ENCODE measurements around the gene RPTOR. TPM values are rescaled to one million over a fixed set of nuclear protein-coding genes. Genes with fewer than 3 reads are reported as not detected.
"Not testable (repeated sequence)": the region's sequence is repeated elsewhere in the genome, so short reads cannot be mapped to it uniquely, and the experiment has no call there.

Gene RPTOR
- total RNA-seq, 1 donor from 2014 or later, result 62.4 TPM

DNA sequence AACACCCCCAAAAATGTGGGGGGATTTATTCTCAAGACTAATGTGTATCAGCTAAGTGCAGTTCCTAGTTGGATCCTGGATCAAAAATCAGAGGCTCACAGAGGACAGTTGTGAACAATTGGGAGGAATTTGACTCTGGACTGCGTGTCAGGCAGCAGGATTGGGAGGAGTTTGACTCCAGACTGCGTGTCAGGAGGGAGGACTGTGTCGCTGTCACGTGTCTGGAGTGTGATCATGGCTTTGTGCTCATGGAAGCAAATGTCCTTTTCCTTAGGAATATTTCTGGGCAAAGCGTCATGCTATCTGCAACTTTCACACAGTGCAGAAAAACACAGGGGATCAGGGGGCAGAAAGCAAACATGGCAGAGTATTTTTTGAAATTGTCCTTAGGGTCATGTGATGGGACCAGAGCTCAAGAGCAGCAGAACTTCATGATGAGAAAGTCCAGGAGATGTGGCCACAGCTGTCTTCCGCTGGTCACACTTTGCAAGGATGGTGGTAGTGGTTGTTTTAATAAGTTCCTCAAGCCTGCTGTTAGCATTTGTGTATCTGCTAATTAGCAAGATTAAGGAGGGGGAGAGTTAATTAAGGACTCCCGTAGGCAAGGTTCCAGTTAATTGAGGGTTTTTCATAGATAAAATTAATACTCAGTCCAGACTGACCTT lies 325.0 kb downstream of the RPTOR start:
- no peak for DNase-seq (ENCODE audit: low spot score)
- peaks cover 78% of the 10 kb centered on the region for H3K4me1 Mint-ChIP-seq (ENCODE audit: low read depth)
- peaks cover 49% of the 10 kb centered on the region for H3K36me3 Mint-ChIP-seq (ENCODE audit: low read depth)

DNA sequence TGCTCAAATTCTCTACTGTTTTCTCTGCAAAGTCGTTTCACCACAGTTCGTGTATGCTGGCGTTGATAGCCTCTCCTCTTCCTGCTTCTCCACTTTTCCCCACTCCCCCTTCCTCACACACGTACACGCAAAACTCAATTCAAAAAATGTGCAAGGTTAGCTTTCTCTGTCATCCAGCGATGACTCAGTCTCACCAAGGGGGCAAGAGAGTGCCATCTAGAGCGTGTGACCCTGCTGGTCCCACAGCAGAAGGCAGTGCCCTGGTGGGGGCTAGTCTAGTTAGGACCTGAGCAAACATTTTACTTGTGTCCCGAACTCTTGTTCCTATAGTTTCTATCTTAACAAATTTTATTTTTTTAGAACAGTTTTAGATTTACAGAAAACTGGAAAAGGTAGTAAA lies 325.8 kb downstream of the RPTOR start:
- peaks cover 78% of the 10 kb centered on the region for H3K4me1 Mint-ChIP-seq (ENCODE audit: low read depth)
- H3K9me3 Mint-ChIP-seq, result no peaks in the 10 kb centered on the region
- peaks cover 49% of the 10 kb centered on the region for H3K36me3 Mint-ChIP-seq (ENCODE audit: low read depth)
- H3K27ac Mint-ChIP-seq, result peak overlapping the region; percentile 69
- H3K4me3 Mint-ChIP-seq (ENCODE audit: low read depth), result peak overlapping the region; percentile 22
- no peak for DNase-seq (ENCODE audit: low spot score)
- no peaks in the 10 kb centered on the region for H3K27me3 Mint-ChIP-seq (ENCODE audit: low read depth)
- intact Hi-C loops (cut with micrococcal nuclease), result no loop called here

More for the DNA sequence above, 325.0 kb downstream of the RPTOR start:
- Mint-ChIP-seq H3K9me3 (peaks cover 4% of the 10 kb centered on the region), H3K4me3 (ENCODE audit: low read depth) (no peak overlapping the region), H3K27me3 (ENCODE audit: low read depth) (no peaks in the 10 kb centered on the region), H3K27ac (peak overlapping the region; percentile 69)
- intact Hi-C loops (cut with micrococcal nuclease), result no loop called here

DNA sequence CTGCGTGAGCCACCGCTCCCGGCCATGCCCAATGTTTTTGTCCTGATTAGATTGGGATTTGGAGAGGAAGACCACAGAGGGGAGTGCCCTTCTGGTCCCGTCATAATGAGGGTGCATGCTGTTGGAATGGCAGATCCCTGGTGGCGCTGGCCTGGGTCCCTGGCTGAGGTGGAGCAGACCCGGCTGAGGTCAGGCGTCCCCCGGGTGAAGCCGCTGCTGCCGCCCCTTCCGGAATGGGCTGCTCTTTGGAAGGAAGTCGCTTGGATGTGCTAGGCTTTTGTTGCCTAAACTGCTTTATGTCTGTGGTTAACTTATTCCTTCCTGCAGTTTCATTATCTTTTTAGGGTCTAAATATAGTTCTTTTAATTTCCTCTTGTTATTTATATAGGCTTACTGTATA lies 326.7 kb downstream of the RPTOR start:
- Mint-ChIP-seq H3K27me3 (ENCODE audit: low read depth) (no peaks in the 10 kb centered on the region), H3K4me1 (ENCODE audit: low read depth) (peaks cover 74% of the 10 kb centered on the region), H3K4me3 (ENCODE audit: low read depth) (peak overlapping the region; percentile 26), H3K36me3 (ENCODE audit: low read depth) (peaks cover 46% of the 10 kb centered on the region), H3K27ac (peak overlapping the region; percentile 69), H3K9me3 (no peaks in the 10 kb centered on the region)
- intact Hi-C loops (cut with micrococcal nuclease), result no loop called here
- DNase-seq (ENCODE audit: low spot score), result no peak

DNA sequence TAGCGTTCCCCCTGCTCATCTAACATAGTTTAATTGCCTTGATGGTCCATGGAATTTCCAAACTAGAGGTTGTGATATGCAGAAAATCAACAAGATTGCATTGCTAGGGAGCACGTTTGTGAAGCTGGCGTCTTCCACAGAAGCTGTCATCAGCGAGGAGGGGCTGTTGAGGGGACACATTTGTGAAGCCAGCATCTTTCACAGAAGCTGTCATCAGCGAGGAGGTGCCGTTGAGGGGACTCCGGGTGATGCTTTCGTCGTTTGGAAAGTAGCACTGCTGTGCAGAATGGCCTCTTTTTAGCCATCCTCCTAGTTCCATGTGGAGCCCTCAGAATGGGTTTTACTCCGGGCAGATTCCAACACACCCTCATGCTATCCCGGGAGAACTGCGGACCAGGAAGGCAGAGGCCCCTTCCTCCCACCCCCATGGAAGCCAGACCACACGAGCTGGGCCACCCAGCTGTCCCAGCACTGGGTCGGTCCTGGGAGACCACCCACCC lies 327.4 kb downstream of the RPTOR start:
- Mint-ChIP-seq H3K36me3 (ENCODE audit: low read depth) (peaks cover 51% of the 10 kb centered on the region), H3K4me1 (ENCODE audit: low read depth) (peaks cover 75% of the 10 kb centered on the region), H3K27ac (peak overlapping the region; percentile 69), H3K27me3 (ENCODE audit: low read depth) (no peaks in the 10 kb centered on the region), H3K9me3 (no peaks in the 10 kb centered on the region), H3K4me3 (ENCODE audit: low read depth) (no peak overlapping the region)
- intact Hi-C loops (cut with micrococcal nuclease), result no loop called here
- no peak for DNase-seq (ENCODE audit: low spot score)

DNA sequence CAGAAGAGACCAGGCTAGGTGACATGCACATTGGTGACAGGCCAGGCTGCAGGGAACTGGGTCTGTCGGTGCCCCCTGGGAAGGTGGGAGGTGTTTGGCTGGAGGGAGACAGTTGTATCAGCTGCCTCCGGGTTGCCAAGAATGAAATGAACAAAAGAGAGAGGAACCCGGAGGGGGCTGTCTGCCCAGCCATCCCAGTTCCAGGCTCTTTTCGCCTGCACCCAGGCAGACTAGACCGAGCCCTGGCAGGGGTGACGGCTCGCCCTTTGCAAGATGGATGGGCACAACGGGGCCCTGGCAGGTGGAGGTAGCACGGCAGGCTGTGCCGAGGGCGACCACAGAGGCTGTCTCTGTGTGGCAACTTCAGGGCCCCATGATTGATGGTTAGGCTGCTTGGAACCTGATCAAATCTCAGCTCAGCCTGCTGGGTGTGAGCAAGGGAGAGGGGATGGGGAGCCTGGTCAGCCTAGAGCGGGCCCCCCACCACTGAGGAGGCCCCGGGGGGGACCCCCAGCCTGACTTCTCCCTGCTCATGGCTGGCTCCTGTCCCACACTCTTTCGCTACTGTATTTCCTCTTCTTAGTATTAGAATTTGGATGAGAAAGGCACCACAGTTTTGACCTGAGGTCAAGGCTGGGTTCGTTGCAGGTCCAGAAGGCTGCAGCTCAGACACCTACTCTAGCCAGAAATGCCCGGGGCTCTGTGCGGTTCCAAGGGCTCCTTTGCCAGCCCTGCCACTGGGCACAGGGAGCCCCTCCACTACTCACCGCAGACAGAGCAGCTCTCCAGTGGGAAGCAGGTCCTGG lies 328.1 kb downstream of the RPTOR start:
- intact Hi-C loops (cut with micrococcal nuclease), result no loop called here
- Mint-ChIP-seq H3K27me3 (ENCODE audit: low read depth) (no peaks in the 10 kb centered on the region), H3K27ac (peak overlapping the region; percentile 12), H3K4me3 (ENCODE audit: low read depth) (no peak overlapping the region), H3K9me3 (no peaks in the 10 kb centered on the region), H3K4me1 (ENCODE audit: low read depth) (peaks cover 75% of the 10 kb centered on the region), H3K36me3 (ENCODE audit: low read depth) (peaks cover 50% of the 10 kb centered on the region)
- DNase-seq (ENCODE audit: low spot score), result no peak

DNA sequence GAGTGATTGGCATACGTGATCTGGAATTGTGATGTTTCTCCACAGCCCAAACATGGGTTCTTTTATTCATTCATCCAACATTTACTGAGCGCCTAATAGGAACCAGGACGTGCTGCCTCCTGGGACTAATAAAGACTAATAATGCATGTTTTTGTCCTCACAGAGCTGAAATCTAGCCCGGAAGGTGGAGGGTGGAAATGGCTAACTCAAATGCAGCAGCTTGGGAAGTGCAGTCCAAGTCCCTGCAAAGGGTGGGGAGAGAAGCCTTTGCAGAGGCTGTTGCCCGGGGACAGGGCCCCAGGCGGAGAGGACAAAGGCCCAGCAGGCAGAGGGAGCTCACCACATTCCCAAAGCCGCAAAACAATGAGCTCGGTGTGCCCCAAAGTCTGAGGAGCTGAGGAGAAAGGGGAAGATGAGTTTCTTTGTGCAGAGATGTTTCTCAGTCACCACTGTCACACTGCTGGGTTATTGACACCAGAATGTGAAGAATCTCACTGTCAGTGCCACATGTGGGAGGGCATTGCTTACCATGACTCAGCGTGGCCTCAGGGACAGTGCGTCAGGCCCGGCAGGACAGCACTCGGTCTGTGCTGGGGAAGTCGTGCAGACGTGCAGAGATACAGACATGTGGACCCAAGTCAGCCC lies 328.8 kb downstream of the RPTOR start:
- Mint-ChIP-seq H3K4me1 (ENCODE audit: low read depth) (peaks cover 73% of the 10 kb centered on the region), H3K9me3 (no peaks in the 10 kb centered on the region), H3K4me3 (ENCODE audit: low read depth) (no peak overlapping the region), H3K27me3 (ENCODE audit: low read depth) (no peaks in the 10 kb centered on the region), H3K36me3 (ENCODE audit: low read depth) (peaks cover 43% of the 10 kb centered on the region), H3K27ac (peak overlapping the region; percentile 36)
- no peak for DNase-seq (ENCODE audit: low spot score)
- intact Hi-C loops (cut with micrococcal nuclease), result no loop called here

DNA sequence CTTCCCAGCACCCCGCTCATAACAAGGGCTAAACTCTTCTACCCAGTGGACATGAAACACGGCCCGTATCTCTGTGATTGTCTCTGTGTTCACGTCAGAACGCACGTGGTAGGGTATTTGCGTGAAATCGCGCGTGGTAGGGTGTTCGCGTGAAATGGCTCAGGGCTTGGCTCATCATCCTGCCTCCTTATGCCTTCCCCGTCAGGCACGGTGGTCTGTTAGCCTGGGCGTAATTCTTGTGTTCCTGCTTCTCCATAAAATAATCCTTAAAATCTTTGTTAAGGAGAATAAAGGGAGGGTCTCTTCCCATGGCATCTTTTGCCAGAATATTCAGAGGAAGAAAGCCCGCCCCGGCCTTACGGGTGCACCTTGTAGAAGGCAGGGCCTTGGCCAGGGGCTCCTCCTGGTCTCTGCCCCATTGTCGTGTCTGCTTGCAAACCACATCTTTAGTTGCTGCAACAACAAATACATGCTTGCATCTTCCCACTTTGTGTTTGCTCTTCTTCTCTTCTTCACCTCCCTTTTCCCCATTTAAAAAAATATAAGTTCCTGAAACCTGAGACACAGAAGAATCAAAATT lies 330.3 kb downstream of the RPTOR start:
- no peak for DNase-seq (ENCODE audit: low spot score)
- peak overlapping the region; percentile 42 for H3K27ac Mint-ChIP-seq
- intact Hi-C loops (cut with micrococcal nuclease), result loop anchor here (5.0 kb wide), 2 partner anchors 62 to 228 kb away; no protein-coding TSS in a partner anchor
- H3K9me3 Mint-ChIP-seq, result no peaks in the 10 kb centered on the region
- H3K27me3 Mint-ChIP-seq (ENCODE audit: low read depth), result no peaks in the 10 kb centered on the region
- H3K4me1 Mint-ChIP-seq (ENCODE audit: low read depth), result peaks cover 68% of the 10 kb centered on the region
- H3K4me3 Mint-ChIP-seq (ENCODE audit: low read depth), result no peak overlapping the region
- H3K36me3 Mint-ChIP-seq (ENCODE audit: low read depth), result peaks cover 41% of the 10 kb centered on the region

DNA sequence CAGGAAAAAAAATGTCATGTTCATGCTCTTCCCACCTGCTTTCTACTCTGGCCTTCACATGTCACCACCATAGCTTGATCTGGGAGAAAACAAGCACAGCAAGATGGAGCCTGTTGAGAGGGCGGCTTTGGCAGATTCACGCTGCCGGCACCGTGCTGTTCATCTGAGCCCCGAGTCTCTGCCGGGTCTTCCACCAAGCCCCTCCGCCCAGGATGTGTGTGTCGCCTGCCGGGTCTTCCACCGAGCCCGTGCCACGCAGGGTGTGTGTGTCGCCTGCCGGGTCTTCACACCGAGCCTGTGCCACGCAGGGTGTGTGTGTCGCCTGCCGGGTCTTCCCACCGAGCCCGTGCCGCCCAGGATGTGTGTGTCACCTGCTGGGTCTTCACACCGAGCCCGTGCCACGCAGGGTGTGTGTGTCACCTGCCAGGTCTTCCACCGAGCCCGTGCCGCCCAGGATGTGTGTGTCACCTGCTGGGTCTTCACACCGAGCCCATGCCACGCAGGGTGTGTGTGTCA lies 330.9 kb downstream of the RPTOR start:
- H3K4me3 Mint-ChIP-seq (ENCODE audit: low read depth); H3K9me3 Mint-ChIP-seq: not testable (repeated sequence)
- intact Hi-C loops (cut with micrococcal nuclease), result loop anchor here (5.0 kb wide), 2 partner anchors 62 to 228 kb away; no protein-coding TSS in a partner anchor

DNA sequence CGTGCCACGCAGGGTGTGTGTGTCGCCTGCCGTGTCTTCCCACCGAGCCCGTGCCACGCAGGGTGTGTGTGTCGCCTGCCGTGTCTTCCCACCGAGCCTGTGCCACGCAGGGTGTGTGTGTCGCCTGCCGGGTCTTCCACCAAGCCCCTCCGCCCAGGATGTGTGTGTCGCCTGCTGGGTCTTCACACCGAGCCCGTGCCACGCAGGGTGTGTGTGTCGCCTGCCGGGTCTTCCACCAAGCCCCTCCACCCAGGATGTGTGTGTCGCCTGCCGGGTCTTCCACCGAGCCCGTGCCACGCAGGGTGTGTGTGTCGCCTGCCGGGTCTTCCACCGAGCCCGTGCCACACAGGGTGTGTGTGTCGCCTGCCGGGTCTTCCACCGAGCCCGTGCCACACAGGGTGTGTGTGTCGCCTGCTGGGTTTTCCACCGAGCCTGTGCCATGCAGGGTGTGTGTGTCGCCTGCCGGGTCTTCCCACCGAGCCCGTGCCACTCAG lies 331.9 kb downstream of the RPTOR start:
- H3K27me3 Mint-ChIP-seq (ENCODE audit: low read depth), result not testable (repeated sequence)

More for the DNA sequence above, 330.9 kb downstream of the RPTOR start:
- Mint-ChIP-seq H3K36me3 (ENCODE audit: low read depth) (peaks cover 45% of the 10 kb centered on the region), H3K4me1 (ENCODE audit: low read depth) (peaks cover 64% of the 10 kb centered on the region), H3K27ac (peak overlapping the region; percentile 42)
- H3K27me3 Mint-ChIP-seq (ENCODE audit: low read depth); DNase-seq (ENCODE audit: low spot score): not testable (repeated sequence)

DNA sequence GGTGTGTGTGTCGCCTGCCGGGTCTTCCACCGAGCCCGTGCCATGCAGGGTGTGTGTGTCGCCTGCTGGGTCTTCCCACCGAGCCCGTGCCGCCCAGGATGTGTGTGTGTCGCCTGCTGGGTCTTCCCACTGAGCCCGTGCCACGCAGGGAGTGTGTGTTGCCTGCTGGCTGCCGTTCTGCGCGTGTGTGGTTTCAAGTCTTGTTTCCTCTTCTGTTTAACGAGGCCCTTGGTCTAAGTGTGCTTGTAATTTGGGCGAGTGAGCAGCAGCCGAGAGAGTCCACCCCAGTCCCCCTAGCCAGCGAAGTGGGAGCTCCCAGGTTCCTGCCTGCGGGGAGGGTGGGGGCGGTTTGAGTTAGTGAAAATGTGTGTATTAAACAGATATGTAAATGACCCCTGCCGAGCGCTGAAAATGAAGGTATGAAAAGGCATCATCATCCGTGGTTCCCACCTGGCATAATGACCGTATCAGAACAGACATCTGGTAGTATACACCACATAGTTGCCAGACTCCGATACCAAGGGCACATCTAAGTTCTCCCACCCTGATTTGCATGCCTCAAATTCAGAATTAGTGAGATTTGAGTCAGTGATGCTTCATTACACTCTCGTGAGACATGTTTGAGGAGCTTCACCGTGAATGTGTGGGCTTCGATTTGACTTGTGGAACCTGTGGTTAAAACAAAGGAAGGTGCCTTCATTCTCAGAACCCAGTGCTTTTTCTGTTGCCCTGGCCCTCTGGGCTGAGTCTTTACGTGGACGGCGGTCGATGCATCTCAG lies 332.5 kb downstream of the RPTOR start:
- H3K9me3 Mint-ChIP-seq, result no peaks in the 10 kb centered on the region
- intact Hi-C loops (cut with micrococcal nuclease), result loop anchor here (1.0 to 5.0 kb wide), 7 partner anchors 13 to 230 kb away; no protein-coding TSS in a partner anchor
- peaks cover 60% of the 10 kb centered on the region for H3K36me3 Mint-ChIP-seq (ENCODE audit: low read depth)
- no peaks in the 10 kb centered on the region for H3K27me3 Mint-ChIP-seq (ENCODE audit: low read depth)
- H3K4me3 Mint-ChIP-seq (ENCODE audit: low read depth), result peak overlapping the region; percentile 67
- H3K27ac Mint-ChIP-seq, result peak overlapping the region; percentile 88
- DNase-seq (ENCODE audit: low spot score), result peak; percentile 67
- H3K4me1 Mint-ChIP-seq (ENCODE audit: low read depth), result peaks cover 54% of the 10 kb centered on the region

More for the DNA sequence above, 331.9 kb downstream of the RPTOR start:
- Mint-ChIP-seq H3K4me1 (ENCODE audit: low read depth) (peaks cover 57% of the 10 kb centered on the region), H3K4me3 (ENCODE audit: low read depth) (peak overlapping the region; percentile 67), H3K27ac (peak overlapping the region; percentile 88), H3K36me3 (ENCODE audit: low read depth) (peaks cover 54% of the 10 kb centered on the region)
- not testable (repeated sequence) for H3K9me3 Mint-ChIP-seq; DNase-seq (ENCODE audit: low spot score)
- intact Hi-C loops (cut with micrococcal nuclease), result loop anchor here (5.0 kb wide), 2 partner anchors 61 to 229 kb away; no protein-coding TSS in a partner anchor

DNA sequence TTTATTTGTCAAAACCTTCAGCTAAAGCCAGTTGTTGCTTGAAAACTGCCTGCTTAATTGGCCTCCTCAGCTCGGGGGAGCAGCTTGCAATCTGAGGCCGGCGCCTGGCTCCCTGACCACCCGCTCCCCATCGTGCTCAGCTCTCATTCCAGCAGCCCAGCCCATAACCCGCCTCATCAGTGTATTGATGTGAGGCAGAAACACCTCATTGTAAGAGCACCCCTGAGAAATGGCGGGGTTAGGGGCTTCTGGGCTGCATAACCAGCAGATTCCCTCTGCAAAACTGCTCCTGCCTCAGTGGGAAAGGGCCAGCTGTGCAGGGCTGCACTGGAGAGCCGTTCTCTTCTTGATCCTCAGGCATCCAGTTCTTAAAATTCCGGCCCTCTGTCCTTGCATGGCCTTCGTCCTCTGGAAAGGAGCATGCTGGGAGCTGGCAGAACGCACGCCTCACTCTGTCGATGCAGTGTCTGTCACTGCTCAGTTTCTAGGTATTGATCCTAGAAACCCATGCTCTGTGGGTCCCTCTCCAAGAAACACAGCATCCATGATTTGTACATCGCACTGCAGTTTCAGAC lies 333.2 kb downstream of the RPTOR start:
- H3K9me3 Mint-ChIP-seq, result no peaks in the 10 kb centered on the region
- H3K4me3 Mint-ChIP-seq (ENCODE audit: low read depth), result peak overlapping the region; percentile 67
- intact Hi-C loops (cut with micrococcal nuclease), result loop anchor here (1.0 to 5.0 kb wide), 7 partner anchors 13 to 231 kb away; no protein-coding TSS in a partner anchor
- H3K36me3 Mint-ChIP-seq (ENCODE audit: low read depth), result peaks cover 67% of the 10 kb centered on the region
- peaks cover 51% of the 10 kb centered on the region for H3K4me1 Mint-ChIP-seq (ENCODE audit: low read depth)
- H3K27me3 Mint-ChIP-seq (ENCODE audit: low read depth), result no peaks in the 10 kb centered on the region
- H3K27ac Mint-ChIP-seq, result peak overlapping the region; percentile 88
- DNase-seq (ENCODE audit: low spot score), result no peak
